Testis (tissue), 2 donors: ENCODE data around the gene IL16.

Experiments
- POLR2A ChIP-seq: fragments of 450-650 bp; IDR thresholded peaks from one replicate; pipeline ENCODE4 v1.6.1; 2017; ENCODE audit warnings: antibody characterized with exemption, mild to moderate bottlenecking, moderate library complexity
- TF ChIP-seq, protein P1 (sequence below), 3 experiments: fragments of 450-650 bp in 2 of 3; fragments of 200-600 bp in 1 of 3; sonication (generic) in 1 of 3; IDR thresholded peaks; one replicate each; pipeline ENCODE4 v1.5.1; 2016 to 2019; ENCODE audit warnings: antibody characterized with exemption in 3 of 3, mild to moderate bottlenecking in 2 of 3, moderate library complexity in 1 of 3

DNA sequence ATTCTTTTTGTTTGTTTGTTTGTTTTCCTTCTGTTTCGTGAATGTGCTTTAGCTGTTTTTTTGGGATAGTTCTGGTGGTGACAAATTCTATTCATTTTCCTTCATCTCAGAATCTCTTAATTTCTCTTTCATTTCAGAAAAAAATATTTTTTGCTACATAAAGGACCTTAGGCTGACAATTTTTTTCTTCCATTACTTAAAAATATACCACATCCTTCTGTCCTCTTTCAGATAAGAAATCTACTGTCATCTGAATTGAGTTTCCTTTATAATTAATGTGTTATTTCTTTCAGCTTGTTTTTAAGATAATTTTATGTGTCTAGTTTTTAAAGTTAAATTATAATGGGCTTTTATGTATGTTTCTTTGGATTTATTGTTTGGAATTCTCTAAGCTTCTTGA lies 47.6 kb downstream of the IL16 start:
- TF ChIP-seq, protein P1, sequence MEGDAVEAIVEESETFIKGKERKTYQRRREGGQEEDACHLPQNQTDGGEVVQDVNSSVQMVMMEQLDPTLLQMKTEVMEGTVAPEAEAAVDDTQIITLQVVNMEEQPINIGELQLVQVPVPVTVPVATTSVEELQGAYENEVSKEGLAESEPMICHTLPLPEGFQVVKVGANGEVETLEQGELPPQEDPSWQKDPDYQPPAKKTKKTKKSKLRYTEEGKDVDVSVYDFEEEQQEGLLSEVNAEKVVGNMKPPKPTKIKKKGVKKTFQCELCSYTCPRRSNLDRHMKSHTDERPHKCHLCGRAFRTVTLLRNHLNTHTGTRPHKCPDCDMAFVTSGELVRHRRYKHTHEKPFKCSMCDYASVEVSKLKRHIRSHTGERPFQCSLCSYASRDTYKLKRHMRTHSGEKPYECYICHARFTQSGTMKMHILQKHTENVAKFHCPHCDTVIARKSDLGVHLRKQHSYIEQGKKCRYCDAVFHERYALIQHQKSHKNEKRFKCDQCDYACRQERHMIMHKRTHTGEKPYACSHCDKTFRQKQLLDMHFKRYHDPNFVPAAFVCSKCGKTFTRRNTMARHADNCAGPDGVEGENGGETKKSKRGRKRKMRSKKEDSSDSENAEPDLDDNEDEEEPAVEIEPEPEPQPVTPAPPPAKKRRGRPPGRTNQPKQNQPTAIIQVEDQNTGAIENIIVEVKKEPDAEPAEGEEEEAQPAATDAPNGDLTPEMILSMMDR (IDR thresholded peaks at IDR 0.05) = no peak
- TF ChIP-seq POLR2A = no peak
